ENCODE data around the gene MYBPC3.

Gene MYBPC3

DNA sequence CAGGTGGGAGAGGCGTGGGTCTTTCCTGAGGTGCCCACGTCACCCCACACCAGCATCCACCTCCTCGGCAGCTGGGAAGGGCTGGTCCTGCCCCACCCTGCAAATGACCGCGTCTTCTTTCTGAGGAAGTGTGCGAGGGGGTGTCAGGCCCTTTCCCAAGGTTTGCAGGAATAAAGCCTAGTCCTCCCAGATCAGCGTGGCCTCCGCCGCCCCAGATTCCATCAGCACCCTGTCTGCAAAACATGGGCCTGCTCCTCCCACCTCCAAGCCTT, 41.5 kb upstream of the MYBPC3 start:
- no peak overlapping the region for H2BK12ac ChIP-seq (ENCODE audit: low read length)
- H3K9me3 ChIP-seq (replicated peaks in 1 of 2; ENCODE audit: control insufficient read depth in 2 of 2, insufficient read depth in 1 of 2, low read depth in 1 of 2, low read length in 2 of 2) = no peaks in the 10 kb centered on the region
- no peak overlapping the region for H4K91ac ChIP-seq (ENCODE audit: low read depth, low read length, poor library complexity)
- WGBS, 2 donors (ENCODE audit: extremely low coverage in 2 of 2, insufficient read length in 2 of 2, insufficient replicate concordance in 1 of 2) = no CpG with 5 or more reads among the region's 9 CpGs
- DNase-seq (ENCODE audit: low spot score) = no peak
- no peak overlapping the region for H2BK120ac ChIP-seq (ENCODE audit: low read depth, low read length)
- H3K14ac ChIP-seq (ENCODE audit: low read length) = no peak overlapping the region
- H2BK15ac ChIP-seq (ENCODE audit: low read length) = peak overlapping the region; percentile 59
- no peak overlapping the region for H3K18ac ChIP-seq (ENCODE audit: low read length)
- no peaks in the 10 kb centered on the region for H3K27me3 ChIP-seq (ENCODE audit: control insufficient read depth in 3 of 3, insufficient read depth in 3 of 3, low read depth in 1 of 3, low read length in 3 of 3)
- no peak overlapping the region for H2BK5ac ChIP-seq (ENCODE audit: low read length)
- no peak overlapping the region for H3K4me3 ChIP-seq (ENCODE audit: low read length in 2 of 2)
- no peak overlapping the region for H3K4ac ChIP-seq (ENCODE audit: low read length)
- peak overlapping the region; percentile 80 for H2AFZ ChIP-seq (ENCODE audit: low read length)
- peaks cover 1% of the 10 kb centered on the region for H3K79me1 ChIP-seq (ENCODE audit: low read depth, low read length)
- no peak overlapping the region for H3K4me2 ChIP-seq (ENCODE audit: insufficient read depth, low read length, poor library complexity, severe bottlenecking)
- H3K4me1 ChIP-seq (ENCODE audit: control insufficient read depth in 2 of 2, insufficient read depth in 1 of 2, low read depth in 1 of 2, low read length in 2 of 2) = peaks cover 0 to under 1% of the 10 kb centered on the region in 2 donors
- no peak overlapping the region for H3K23ac ChIP-seq (ENCODE audit: low read depth, low read length, poor library complexity)
- H3K9ac ChIP-seq (ENCODE audit: low read depth, low read length, poor library complexity) = no peak overlapping the region
- H3K36me3 ChIP-seq (replicated peaks in 1 of 2; ENCODE audit: control insufficient read depth in 2 of 2, insufficient read depth in 2 of 2, low read length in 2 of 2) = no peaks in the 10 kb centered on the region
- no peak overlapping the region for H3K27ac ChIP-seq (replicated peaks; ENCODE audit: low read length)
- H2AK5ac ChIP-seq (ENCODE audit: low read depth, low read length) = peak overlapping the region; percentile 69
- H4K8ac ChIP-seq (ENCODE audit: low read depth, low read length) = no peak overlapping the region

DNA sequence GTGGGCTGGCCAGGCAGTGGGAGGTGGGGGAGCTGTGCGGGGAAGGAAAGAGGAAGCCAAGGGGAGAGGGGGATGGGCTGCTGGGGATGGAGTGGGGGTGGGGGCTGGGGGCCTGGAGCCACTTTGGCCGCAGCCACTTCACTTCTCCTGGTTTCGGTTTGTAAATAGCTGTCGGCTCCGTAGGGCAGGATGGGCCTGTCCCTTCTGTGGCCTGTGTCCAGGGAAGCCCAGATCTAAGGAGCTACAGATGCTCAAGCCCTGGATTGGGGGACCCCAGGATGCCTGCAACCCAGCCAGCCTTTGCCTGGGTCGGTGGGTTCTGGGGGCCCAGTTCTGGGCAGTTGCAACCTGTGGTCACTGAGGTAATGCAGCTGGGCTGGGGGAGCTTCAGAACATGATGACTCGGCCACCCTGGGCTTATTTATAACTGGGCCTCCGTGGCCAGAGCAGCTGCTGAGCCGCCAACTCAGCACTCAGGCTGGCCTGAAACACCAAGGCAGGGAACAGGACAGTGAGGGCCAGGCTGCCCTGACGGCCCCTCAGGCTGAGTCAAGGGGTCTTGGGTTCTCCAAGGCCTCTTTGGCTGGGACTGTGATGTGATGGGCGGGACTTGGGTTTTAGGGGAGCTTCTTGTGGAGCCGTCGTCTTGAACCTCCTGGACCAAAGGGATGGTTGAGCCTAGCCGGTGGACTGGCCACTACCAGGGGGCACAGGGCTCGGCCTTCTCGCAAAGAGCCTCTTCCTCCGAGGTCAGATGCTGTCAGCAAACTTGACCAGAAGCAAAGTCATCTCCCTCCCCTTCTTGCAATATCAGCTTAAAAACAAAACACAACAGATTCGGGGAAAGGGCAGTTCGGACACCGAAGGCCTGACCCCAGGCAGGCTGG, 40.9 kb upstream of the MYBPC3 start:
- no peak overlapping the region for H3K14ac ChIP-seq (ENCODE audit: low read length)
- H3K9ac ChIP-seq (ENCODE audit: low read depth, low read length, poor library complexity) = no peak overlapping the region
- no peak overlapping the region for H3K27ac ChIP-seq (replicated peaks; ENCODE audit: low read length)
- H3K9me3 ChIP-seq (replicated peaks in 1 of 2; ENCODE audit: control insufficient read depth in 2 of 2, insufficient read depth in 1 of 2, low read depth in 1 of 2, low read length in 2 of 2) = no peaks in the 10 kb centered on the region
- peak overlapping the region; percentile 69 for H2AK5ac ChIP-seq (ENCODE audit: low read depth, low read length)
- H3K18ac ChIP-seq (ENCODE audit: low read length) = peak overlapping the region; percentile 54
- H4K8ac ChIP-seq (ENCODE audit: low read depth, low read length) = peak overlapping the region; percentile 90
- H2BK12ac ChIP-seq (ENCODE audit: low read length) = peak overlapping the region; percentile 82
- peak overlapping the region; percentile 64 for H4K91ac ChIP-seq (ENCODE audit: low read depth, low read length, poor library complexity)
- H2BK120ac ChIP-seq (ENCODE audit: low read depth, low read length) = no peak overlapping the region
- H2AFZ ChIP-seq (ENCODE audit: low read length) = peak overlapping the region; percentile 80
- peak overlapping the region; percentile 32 for H3K4ac ChIP-seq (ENCODE audit: low read length)
- DNase-seq (ENCODE audit: low spot score) = no peak
- H3K36me3 ChIP-seq (replicated peaks in 1 of 2; ENCODE audit: control insufficient read depth in 2 of 2, insufficient read depth in 2 of 2, low read length in 2 of 2) = no peaks in the 10 kb centered on the region
- peak overlapping the region; percentile 59 for H2BK15ac ChIP-seq (ENCODE audit: low read length)
- peak overlapping the region; percentile 78 for H3K23ac ChIP-seq (ENCODE audit: low read depth, low read length, poor library complexity)
- no CpG with 5 or more reads among the region's 20 CpGs for WGBS, 2 donors (ENCODE audit: extremely low coverage in 2 of 2, insufficient read length in 2 of 2, insufficient replicate concordance in 1 of 2)
- peaks cover 0 to 4% of the 10 kb centered on the region in 2 donors for H3K4me1 ChIP-seq (ENCODE audit: control insufficient read depth in 2 of 2, insufficient read depth in 1 of 2, low read depth in 1 of 2, low read length in 2 of 2)
- no peak overlapping the region for H3K4me3 ChIP-seq (ENCODE audit: low read length in 2 of 2)
- H3K79me1 ChIP-seq (ENCODE audit: low read depth, low read length) = peaks cover 1% of the 10 kb centered on the region
- H2BK5ac ChIP-seq (ENCODE audit: low read length) = peak overlapping the region; percentile 39
- H3K4me2 ChIP-seq (ENCODE audit: insufficient read depth, low read length, poor library complexity, severe bottlenecking) = no peak overlapping the region
- peaks cover 0 to 5% (median 0%) of the 10 kb centered on the region in 3 experiments for H3K27me3 ChIP-seq (ENCODE audit: control insufficient read depth in 3 of 3, insufficient read depth in 3 of 3, low read depth in 1 of 3, low read length in 3 of 3)

DNA sequence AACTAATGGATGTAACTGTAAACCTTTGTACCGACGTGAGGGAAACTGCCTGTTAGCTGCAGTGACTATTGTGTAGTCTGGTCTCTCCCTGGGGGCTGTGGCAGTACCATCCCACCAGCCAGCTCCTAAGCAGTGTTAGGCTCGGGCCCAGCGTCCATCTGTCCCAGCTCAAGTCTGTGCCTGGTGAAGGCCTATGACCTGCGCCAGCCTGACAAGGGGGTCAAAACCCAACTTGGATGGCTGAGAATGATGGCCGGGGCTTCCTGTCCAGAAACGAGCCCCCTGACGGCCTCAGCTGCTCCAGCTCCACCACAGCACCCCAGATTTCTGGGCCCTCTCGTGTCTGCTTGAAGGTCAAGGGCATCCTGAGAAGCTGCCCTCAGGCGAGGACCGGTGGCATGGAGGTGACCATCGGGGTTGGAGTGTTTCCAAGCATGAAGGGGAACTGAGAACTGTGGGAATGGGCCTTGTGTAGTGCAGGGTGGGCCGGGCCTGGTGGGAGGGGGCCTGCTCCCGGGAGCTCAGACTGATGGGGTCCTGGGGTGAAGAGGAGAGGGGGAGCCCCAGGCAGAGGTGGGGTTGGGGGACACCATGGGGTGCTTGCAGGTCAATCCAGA, 40.2 kb upstream of the MYBPC3 start:
- Histone ChIP-seq H2BK5ac (ENCODE audit: low read length) (no peak overlapping the region), H3K9ac (ENCODE audit: low read depth, low read length, poor library complexity) (no peak overlapping the region), H3K4me1 (ENCODE audit: control insufficient read depth in 2 of 2, insufficient read depth in 1 of 2, low read depth in 1 of 2, low read length in 2 of 2) (peaks cover 0 to 6% of the 10 kb centered on the region in 2 donors), H4K8ac (ENCODE audit: low read depth, low read length) (no peak overlapping the region), H3K4ac (ENCODE audit: low read length) (no peak overlapping the region), H2BK15ac (ENCODE audit: low read length) (no peak overlapping the region), H2BK12ac (ENCODE audit: low read length) (no peak overlapping the region), H3K27ac (replicated peaks; ENCODE audit: low read length) (no peak overlapping the region), H3K4me2 (ENCODE audit: insufficient read depth, low read length, poor library complexity, severe bottlenecking) (no peak overlapping the region), H3K27me3 (ENCODE audit: control insufficient read depth in 3 of 3, insufficient read depth in 3 of 3, low read depth in 1 of 3, low read length in 3 of 3) (peaks cover 0 to 5% (median 0%) of the 10 kb centered on the region in 3 experiments), H3K14ac (ENCODE audit: low read length) (no peak overlapping the region), H3K36me3 (replicated peaks in 1 of 2; ENCODE audit: control insufficient read depth in 2 of 2, insufficient read depth in 2 of 2, low read length in 2 of 2) (no peaks in the 10 kb centered on the region), H4K91ac (ENCODE audit: low read depth, low read length, poor library complexity) (no peak overlapping the region), H2BK120ac (ENCODE audit: low read depth, low read length) (no peak overlapping the region), H3K9me3 (replicated peaks in 1 of 2; ENCODE audit: control insufficient read depth in 2 of 2, insufficient read depth in 1 of 2, low read depth in 1 of 2, low read length in 2 of 2) (no peaks in the 10 kb centered on the region), H3K79me1 (ENCODE audit: low read depth, low read length) (peaks cover 1% of the 10 kb centered on the region), H3K4me3 (ENCODE audit: low read length in 2 of 2) (no peak overlapping the region), H3K23ac (ENCODE audit: low read depth, low read length, poor library complexity) (no peak overlapping the region), H2AFZ (ENCODE audit: low read length) (peak overlapping the region; percentile 80), H3K18ac (ENCODE audit: low read length) (no peak overlapping the region), H2AK5ac (ENCODE audit: low read depth, low read length) (no peak overlapping the region)
- no CpG with 5 or more reads among the region's 14 CpGs for WGBS, 2 donors (ENCODE audit: extremely low coverage in 2 of 2, insufficient read length in 2 of 2, insufficient replicate concordance in 1 of 2)
- DNase-seq (ENCODE audit: low spot score) = no peak

DNA sequence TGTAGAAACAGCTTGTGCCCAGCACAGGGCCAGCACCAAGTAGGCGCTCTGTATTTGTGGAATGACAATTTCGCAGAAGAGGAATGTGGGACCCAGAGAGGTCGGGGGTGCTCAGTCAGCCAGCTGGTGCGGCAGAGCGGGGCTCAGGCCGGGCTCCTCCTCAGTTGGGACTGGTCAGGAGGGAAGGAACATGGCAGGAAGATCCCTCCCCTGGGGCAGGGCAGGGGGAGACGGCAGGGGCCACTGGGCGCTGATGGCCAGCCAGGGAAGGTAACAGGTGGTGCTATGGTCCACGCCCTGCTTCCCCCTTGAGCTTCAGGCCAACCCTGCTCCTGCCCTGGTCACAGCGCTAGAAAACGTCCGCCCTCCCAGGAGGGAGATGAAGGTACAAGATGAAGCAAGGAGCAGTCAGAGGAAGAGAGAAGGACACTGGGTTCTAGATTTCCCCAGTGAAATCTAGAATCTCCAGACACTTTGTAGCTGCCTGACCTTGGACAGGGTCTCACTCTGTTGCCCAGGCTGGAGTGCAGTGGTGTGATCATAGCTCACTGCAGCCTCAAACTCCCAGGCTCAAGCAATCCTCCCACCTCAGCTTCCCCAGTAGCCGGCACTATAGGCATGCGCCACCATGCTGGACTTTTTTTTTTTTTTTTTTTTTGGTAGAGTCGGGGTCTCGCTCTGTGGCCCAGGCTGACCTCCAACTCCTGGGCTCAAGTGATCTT, 39.4 kb upstream of the MYBPC3 start:
- peak overlapping the region; percentile 6 for H3K23ac ChIP-seq (ENCODE audit: low read depth, low read length, poor library complexity)
- H2AK5ac ChIP-seq (ENCODE audit: low read depth, low read length) = peak overlapping the region; percentile 8
- H3K27me3 ChIP-seq (ENCODE audit: control insufficient read depth in 3 of 3, insufficient read depth in 3 of 3, low read depth in 1 of 3, low read length in 3 of 3) = peaks cover 0 to 5% (median 0%) of the 10 kb centered on the region in 3 experiments
- no peak overlapping the region for H3K9ac ChIP-seq (ENCODE audit: low read depth, low read length, poor library complexity)
- no peak overlapping the region for H3K4ac ChIP-seq (ENCODE audit: low read length)
- peaks cover 1% of the 10 kb centered on the region for H3K79me1 ChIP-seq (ENCODE audit: low read depth, low read length)
- no peak overlapping the region for H2BK5ac ChIP-seq (ENCODE audit: low read length)
- DNase-seq (ENCODE audit: low spot score) = no peak
- no peak overlapping the region for H3K4me3 ChIP-seq (ENCODE audit: low read length in 2 of 2)
- peak overlapping the region; percentile 68 for H2BK120ac ChIP-seq (ENCODE audit: low read depth, low read length)
- no peak overlapping the region for H3K4me2 ChIP-seq (ENCODE audit: insufficient read depth, low read length, poor library complexity, severe bottlenecking)
- H3K14ac ChIP-seq (ENCODE audit: low read length) = no peak overlapping the region
- H3K18ac ChIP-seq (ENCODE audit: low read length) = no peak overlapping the region
- H2AFZ ChIP-seq (ENCODE audit: low read length) = peak overlapping the region; percentile 41
- H4K8ac ChIP-seq (ENCODE audit: low read depth, low read length) = no peak overlapping the region
- H3K4me1 ChIP-seq (ENCODE audit: control insufficient read depth in 2 of 2, insufficient read depth in 1 of 2, low read depth in 1 of 2, low read length in 2 of 2) = peaks cover 0 to 6% of the 10 kb centered on the region in 2 donors
- H3K9me3 ChIP-seq (replicated peaks in 1 of 2; ENCODE audit: control insufficient read depth in 2 of 2, insufficient read depth in 1 of 2, low read depth in 1 of 2, low read length in 2 of 2) = no peaks in the 10 kb centered on the region
- no peak overlapping the region for H2BK12ac ChIP-seq (ENCODE audit: low read length)
- H3K27ac ChIP-seq (replicated peaks; ENCODE audit: low read length) = no peak overlapping the region
- H2BK15ac ChIP-seq (ENCODE audit: low read length) = no peak overlapping the region
- WGBS, 2 donors (ENCODE audit: extremely low coverage in 2 of 2, insufficient read length in 2 of 2, insufficient replicate concordance in 1 of 2) = no CpG with 5 or more reads among the region's 16 CpGs
- H4K91ac ChIP-seq (ENCODE audit: low read depth, low read length, poor library complexity) = no peak overlapping the region
- H3K36me3 ChIP-seq (replicated peaks in 1 of 2; ENCODE audit: control insufficient read depth in 2 of 2, insufficient read depth in 2 of 2, low read length in 2 of 2) = no peaks in the 10 kb centered on the region

Measured in neuronal stem cell (in vitro differentiated cells).